HUDEP-2 (cell line): ENCODE data around the gene JAKMIP1.

Experiments used
- DNase-seq, 76 experiments: peaks; one replicate each; lab custom pipeline; 2025; ENCODE audit not compliant: unreplicated experiment in 76 of 76; lab: John Stamatoyannopoulos, UW

JAKMIP1 gene

DNA sequence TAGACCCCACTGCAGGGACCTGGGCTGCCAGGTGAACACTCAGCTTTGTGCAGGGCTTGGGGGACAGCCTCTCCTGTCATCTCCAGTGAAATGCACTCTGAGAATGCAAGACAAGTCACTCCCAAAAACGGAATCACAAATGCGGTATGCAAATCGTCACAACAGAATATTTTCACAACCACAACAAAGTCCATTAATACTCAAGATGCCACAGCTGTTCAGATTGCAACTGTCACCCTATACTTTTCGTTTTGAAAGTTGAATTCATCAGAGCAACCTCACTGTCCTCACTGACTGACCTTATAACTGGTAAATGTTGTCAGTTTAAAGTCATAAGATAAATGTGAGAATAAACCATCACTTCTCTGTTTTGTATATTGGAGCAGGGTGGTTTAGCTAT lies 16.6 kb downstream of the JAKMIP1 start:
- no peak for DNase-seq

DNA sequence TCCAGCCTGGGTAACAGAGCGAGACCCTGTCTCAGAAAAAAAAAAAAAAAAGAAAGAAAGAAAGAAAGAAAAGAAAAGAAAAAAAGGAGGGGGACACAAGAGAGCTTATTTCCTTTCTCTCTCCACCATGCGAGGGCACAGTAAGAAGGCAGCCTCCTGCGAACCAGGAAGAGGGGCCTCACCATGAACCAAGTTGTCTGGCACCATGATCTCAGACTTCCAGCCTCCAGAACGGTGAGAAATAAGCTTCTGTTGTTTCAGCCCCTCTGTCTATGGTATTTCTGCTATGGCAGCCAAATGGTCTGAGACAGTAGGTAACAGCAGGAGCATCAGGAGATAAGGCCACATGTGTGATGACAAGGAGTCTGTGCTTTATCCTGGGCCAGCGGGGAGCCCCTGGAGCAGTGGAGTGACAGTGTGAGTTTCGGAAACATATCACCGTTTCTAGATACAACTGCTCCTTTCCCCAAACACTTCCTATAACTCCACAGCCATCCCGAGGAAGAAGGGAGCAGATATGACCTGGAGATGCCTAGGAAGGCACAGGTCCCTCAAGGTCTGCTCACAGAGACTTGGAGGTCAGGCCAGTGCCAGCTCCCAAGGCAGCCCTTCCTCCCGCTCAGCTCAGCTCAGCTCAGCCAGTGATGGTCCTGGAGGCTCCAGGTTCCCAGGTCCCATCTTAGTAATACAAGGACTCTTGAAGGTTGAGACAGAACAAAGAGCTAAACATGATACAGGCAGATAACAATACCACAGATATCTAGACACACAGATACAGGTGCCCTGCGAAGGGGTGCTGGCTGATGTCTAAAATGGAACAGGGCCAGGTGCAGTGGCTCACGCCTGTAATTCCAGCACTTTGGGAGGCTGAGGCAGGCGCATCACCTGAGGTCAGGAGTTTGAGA lies 17.7 kb downstream of the JAKMIP1 start:
- no peak for DNase-seq

DNA sequence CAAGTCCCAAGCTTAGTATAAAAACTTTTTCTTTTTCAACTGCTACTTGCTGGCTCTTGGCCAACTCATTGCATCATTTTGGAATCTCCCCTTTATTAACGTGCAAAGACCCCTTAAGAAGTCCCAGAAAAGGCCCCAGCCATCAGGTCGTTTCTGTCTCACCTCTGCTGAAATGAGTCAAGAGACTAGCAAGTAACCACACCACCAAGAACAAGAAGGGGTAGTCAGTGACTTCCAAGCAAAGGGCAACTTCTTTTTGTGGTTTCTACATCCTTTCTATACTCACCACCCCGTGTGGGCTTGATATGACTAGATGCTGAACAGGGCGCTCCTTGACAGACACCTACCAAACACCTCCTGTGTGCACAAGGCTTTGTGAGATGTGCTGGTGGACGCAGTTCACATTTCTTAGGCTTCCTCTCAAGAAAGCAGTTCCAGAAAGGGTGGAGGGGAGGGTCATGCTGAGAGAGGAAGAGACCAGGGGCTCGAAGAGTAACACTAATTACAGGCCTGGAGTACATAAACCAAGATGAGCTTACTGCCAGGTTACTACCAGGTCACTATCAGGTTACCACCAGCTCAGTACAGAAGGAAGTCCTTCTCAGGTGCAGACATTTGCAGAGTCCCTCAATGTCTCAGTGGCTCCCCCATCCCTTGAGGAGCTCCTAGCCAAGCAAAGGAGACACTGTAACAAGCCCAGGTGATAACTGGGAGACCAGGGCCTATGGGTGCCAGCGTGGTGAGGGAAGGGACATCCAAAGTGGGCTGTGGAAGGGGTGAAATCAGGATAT lies 19.3 kb downstream of the JAKMIP1 start:
- DNase-seq = no peak

DNA sequence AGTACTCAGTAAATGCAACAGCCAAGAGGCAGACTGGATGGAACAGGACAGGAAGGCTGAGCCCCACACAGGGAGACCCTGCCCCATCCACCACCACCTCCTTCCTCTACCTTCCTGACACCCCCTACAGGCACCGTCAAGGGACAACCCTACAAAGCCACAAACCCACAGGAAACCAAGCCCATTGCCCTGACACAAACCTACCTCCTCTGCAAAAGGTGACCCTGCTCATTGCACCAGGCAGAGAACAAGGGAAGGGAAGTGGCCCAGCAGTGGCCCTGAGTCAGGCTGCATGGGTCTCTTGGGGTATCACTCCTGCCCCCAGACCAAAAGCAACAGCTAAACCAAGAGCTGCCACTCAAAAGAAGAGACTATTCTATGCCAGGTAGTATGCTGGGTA lies 21.0 kb downstream of the JAKMIP1 start:
- DNase-seq = no peak

DNA sequence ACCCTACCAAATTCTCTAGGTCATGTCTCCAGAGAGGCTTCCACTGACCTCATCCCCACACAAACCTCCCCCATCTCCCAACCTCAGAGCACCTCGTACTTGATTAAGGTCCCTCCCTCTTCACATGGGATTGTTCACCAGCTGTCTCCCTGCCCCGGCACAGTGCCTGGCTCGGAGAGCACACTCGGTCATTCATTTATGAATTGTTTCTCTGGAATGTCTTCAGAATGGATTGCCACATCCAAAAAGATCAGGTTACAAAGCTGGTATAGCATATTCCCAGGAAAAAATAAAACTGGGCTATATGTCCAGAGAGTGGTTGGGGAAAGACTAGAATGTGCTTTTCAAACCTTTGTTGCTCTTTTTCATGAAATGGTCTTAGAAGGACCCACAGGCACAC lies 21.6 kb downstream of the JAKMIP1 start:
- no peak for DNase-seq

DNA sequence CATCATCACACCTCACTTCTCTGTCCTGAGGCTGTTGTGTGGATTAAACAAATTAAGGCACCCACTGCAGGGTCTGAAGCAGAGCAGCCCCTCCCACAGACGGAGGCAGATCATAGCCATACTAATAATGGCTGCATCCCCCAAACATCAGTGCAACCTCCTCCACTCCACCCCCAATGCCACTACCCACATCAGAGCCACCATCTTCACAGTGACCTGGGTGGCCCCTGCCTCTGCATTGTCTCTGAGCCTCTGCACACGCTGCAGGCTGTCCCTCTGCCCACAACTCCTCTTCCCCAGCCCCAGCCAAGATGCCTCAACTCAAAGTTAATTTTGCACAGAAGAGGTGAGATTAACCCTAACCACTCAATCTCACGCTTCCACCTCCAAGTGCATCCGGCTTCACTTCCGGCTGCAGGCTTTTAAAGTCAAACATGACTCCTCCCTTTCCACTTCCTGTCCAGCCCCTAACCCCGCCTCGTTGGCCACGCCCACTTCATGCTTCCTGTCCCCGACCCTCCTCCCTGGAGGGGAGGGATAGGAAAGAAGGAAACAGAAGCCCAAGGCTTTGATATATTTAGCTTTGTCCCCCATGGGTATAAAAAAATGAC lies 22.7 kb downstream of the JAKMIP1 start:
- peak in 2 of 76 experiments; percentile 10 to 18 for DNase-seq

DNA sequence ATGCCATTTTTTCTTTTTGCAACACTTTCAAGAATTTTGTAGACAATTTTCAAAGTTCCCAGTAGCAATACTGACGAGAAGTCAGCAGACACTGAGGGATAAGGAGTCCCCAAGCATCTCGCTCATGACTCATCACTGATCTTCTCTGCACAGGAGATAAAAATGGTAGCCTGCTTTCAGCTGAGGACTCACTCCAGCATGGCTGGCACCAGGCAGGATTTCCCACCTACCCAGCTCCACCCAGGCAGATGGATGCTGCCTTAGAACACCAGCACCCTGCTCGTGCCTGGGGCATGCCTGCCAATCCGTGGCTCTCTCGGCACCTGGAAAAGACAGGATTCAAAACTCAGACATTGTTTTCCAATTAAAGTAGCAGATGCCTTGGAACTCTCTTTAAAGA lies 24.9 kb downstream of the JAKMIP1 start:
- DNase-seq = peak in 7 of 76 experiments; percentile 7 to 42 (median 14)

DNA sequence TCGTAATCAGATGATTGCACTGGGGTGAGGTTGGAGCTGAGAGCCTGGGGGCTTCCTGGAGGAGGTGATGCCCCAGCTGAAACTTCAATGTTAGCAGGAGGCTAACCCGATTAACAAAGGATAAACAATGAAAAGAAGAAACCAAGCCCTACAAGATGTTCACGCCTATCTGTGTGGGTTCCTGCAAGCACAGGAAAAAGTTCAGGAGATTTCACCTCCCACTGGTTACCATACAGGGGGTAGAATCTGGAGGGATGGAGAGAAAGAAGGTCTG lies 27.5 kb downstream of the JAKMIP1 start:
- no peak for DNase-seq

DNA sequence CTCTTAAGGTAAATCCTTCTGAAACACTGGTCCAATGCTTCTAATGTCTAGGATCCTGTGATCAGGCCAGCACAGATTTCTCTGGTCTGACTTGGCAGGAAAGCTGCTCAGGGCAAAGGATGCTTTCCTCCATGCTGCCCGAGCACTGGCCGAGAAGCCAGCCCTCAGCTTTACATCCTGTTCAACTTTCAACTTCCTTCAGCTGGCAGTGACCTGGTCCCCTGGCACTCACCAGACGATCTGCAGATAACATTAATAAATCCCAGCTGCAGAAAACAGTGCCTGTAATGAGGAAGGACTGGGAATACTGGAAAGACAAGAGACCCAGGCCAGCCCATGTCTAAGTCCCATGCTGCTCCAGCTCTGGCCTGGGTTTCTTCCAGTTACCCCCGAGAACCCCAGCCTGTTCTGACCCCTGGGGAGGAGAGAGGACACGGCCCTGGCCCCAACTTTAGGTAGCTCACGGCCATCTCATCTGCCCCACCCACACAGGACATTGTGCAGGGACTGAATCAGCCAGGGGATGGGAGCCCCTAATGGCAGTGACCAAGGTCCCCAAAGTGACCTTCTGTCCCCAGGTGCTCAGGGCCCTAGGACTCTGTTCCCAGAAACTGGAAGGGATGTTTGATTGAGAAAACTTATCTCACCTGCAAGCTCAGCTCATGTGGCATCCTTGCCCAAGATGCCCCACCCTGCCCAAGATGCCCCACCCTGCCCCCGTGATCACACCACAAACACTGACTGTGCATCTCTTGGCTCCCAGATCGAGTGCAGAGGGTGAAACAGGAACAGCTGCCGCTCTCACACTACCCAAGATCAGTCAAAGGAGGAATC lies 28.0 kb downstream of the JAKMIP1 start:
- peak in 3 of 76 experiments; percentile 7 to 15 (median 15) for DNase-seq

DNA sequence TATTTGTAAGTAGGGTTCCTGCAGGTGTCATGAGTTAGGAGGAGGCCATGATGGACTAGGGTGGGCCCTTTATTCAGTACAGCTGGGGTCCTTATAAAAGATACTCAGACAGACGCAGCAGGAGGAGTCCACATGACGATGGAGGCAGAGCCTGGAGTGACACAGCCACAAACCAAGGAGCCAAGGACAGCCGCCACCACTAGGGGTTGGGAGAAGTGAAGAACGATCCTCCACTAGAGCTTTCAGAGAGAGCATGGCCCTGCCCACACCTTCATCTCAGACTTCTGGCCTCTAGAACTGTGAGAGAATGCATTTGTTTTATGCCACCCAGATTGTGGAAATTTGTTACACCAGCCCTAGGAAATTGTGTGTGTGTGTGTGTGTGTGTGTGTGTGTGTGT lies 31.1 kb downstream of the JAKMIP1 start:
- DNase-seq = no peak

DNA sequence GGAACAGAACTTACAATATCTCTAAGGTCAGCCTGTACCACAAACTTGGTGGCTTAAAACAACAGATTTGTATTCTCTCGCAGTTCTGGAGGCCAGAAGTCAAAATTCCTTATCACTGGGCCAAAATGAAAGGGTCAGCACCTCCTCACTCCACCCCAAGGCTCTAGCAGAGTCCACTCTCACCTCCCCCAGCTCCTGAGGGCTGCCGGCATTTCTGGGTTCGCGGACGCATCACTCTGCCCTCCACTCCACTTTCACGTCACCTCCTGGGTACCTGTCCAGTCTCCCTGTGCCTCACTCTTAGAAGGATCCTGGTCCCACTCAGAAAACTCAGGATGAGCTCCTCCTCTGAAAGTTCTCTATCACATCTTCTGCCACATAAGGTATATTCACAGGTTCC lies 34.6 kb downstream of the JAKMIP1 start:
- no peak for DNase-seq

DNA sequence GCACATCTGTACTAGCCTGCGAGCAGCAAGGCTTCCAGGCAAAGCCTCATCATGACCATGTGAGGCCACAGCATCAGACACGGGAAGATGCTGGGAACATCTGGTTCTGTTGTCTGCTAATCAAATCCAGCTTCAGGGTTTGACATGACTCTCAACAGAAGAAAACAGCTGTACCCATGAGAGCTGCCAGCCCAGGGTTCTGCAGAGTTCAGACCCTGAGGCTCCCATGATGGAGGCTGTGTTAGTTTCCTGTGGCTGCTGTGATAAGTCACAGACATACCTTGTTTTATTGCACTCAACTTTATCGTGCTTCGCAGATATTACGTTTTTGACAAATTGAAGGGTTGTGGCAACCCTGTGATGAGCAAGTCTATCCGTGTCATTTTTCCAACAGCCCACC lies 37.5 kb downstream of the JAKMIP1 start:
- no peak for DNase-seq

DNA sequence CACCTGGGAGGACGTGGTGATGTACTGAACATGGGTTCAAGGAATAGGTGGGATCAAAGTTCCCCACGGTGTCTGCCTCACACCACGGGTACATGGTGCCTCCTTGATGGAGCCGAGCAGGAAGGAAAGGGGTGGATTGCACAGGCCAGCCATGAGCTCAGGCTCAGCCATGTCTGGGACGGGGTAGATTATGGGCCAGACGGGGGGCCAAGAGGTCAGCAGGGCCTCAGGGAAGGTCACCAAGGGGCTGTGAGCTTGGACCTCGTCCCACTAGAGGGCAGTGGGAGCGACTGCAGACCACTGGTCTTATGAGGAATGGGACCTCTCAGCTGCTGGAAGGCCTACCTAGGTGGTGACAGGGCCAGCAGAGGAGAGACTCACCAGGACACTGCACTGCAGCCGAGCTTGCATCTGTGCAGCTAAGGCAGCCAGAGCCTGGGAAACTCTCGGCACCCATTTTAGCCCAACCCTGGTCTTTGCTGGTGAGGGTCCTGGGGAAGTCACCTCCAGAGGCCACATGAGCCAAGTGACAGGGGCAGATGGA lies 38.4 kb downstream of the JAKMIP1 start:
- no peak for DNase-seq

DNA sequence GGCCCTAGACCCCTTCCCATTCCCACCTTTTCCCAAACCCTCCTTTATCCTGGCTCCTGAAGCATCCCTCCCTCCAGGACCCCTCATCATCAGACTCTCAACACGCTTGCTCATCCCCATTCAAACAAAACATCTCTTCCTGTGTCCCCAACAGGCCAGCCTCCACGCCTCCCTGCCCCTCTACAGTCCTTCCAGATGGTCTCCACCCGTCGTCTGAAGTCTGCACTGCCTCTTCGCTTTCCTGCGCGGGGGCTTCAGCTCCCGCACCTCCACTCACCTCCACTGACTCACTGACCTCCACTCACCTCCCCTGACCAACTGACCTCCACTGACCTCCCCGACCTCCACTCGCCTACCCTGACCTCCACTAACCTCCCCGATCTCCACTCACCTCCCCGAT lies 39.8 kb downstream of the JAKMIP1 start:
- no peak for DNase-seq

DNA sequence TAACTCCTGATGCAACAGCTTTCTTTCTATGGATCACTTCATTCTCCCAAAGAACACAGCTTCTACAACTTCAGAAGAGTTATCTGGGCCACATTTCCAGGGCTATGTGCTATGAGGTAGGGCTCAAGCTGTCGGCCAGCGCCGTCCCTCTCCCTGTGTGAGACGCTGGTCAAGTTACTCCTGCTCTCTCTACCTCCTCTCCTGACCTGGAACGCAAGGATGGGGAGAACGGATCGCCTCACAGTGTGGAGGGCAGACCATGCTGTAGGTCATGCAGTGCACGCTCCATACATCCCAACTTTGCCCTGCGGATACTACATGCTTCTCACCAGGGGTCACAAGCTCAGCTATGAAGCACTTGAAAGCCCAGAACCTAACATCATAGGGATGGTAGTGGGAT lies 42.4 kb downstream of the JAKMIP1 start:
- no peak for DNase-seq

DNA sequence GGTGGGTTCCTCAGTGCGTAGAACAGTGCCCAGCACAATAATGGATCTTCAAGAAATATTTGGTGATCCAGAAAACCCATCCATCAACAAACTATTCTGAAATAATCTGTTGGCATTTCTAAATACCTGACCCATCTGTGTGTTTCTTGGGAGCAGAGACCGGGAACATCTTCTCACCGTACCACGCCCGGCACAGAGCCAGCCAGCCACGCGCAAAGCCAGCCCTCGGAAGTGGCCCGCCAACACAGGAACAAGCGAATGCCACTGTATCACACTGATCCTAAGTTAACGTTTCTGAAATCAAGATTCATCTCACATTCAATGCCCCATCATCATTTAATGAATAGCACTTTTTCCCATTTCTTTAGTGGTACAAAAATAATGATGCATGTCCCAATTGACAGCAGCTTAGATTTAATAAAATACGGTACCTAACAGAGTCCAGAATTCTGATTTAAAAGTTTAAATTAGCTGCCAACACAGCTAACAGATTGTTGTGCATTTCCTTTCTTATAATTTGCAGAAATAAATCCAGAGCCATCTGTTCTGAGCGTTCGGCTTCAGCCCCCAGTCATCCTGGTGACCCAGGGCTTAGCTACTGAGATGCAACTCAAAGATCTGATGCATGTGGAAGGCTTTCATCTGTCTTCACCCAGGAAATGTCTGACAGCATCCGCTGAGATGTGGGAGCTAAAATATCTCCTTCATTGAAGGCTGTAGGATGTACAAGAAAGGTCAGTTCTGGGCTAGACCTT lies 44.2 kb downstream of the JAKMIP1 start:
- no peak for DNase-seq

DNA sequence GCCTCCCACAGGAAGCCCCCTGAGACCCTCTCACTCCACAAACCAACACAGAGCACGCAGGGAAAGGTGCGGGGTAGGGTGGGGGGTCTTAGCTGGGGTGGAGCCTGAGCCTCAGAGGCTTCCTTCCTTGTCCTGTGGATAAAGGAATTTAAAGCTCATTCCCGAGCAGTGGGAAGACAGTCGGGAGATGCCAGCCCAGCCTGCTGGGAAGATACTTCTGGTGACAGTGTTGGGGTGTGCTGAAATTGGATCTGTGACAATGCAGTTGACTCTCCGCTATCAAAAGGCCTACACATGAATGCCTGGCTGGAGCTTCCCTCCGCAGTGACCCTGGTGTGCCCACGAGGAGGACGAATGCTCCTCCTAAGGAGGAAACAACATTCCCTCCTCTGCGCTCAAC lies 45.5 kb downstream of the JAKMIP1 start:
- no peak for DNase-seq

DNA sequence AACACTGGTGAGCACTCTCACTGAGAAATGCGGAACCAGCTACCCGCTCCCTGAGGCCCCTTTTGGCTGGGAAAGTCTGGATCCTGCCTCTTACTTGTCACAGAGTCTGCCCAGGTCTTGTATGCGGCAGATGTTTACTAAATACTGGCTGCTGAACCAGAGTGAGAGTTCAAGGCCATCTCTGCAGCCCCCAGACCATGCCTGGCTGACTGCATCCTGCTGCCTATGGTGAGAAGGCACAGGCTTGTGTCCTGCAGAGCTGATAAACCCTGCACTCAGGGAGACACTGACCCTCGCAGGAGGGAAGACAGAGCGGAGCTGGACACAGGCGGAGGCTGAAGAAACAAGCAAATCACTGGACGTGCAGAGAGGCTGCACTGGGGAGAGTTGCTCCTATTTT lies 46.5 kb downstream of the JAKMIP1 start:
- DNase-seq = no peak

DNA sequence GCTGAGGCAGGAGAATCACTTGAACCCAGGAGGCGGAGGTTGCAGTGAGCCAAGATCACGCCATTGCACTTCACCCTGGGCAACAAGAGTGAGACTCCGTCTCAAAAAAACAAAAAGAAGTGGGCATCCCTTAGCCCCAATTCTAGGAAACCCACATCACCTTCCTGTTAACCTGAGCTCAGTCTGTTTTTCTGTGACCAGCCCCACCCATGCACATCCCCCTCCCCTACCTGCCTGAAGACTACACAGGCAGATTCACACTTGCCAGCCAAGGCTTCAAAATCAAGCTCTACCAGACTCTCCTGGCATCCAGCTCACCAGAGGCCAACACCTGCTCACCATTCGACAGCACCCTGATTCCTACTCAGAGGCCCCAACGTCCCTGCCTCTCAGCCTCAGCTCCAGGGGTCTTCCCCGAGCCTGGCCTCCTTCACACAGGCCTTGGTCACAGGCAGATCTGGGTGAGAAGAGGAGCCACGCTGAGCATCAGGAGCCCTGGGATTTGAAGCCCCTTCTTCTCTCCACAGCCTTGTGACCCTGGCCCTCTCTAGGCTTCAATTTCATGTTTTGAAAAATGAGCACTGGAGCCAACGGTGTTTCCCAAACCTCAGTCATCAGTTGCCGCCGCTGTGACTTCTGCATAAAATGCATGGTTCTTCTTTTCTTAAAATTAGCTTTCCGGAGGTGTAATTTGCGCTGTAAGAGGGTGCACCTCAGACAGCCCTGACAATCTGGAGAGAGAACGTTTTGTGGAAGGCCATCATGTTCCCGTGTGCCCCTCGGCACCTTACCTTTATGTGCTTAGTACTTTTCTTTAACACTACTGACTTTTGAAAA lies 47.3 kb downstream of the JAKMIP1 start:
- no peak for DNase-seq
